GM12878 (cell line): Measurements from ENCODE around the gene ELFN2.

Experiments used
- CEBPB ChIP-seq, 2 experiments: fragments of 150-350 bp in 1 of 2; IDR thresholded peaks; 2 replicates each; pipeline ENCODE4 v1.6.1; 2012 to 2014; ENCODE audit warnings: low read depth in 2 of 2, low read length in 2 of 2, borderline replicate concordance in 1 of 2, inconsistent platforms in 1 of 2
- CTCF ChIP-seq, 3 experiments: IDR thresholded peaks in 2 of 3; conservative IDR thresholded peaks in 1 of 3; 2 replicates each; pipeline ENCODE4 v1.5.1; 2011; ENCODE audit warnings: low read depth in 3 of 3, low read length in 3 of 3, mild to moderate bottlenecking in 3 of 3, control low read depth in 2 of 3, moderate library complexity in 2 of 3, inconsistent platforms in 1 of 3, mixed read lengths in 1 of 3; ENCODE audit not compliant: control insufficient read depth in 2 of 3, insufficient read depth in 1 of 3; ENCODE audit errors: extremely low read depth in 1 of 3
- FOXM1 ChIP-seq: IDR thresholded peaks from 2 replicates; pipeline ENCODE4 v1.6.1; 2012; ENCODE audit warnings: low read depth, mild to moderate bottlenecking, inconsistent platforms, low read length, moderate library complexity
- JUNB ChIP-seq: IDR thresholded peaks from 2 replicates; pipeline ENCODE4 v1.6.1; 2016; ENCODE audit warnings: antibody characterized with exemption, mild to moderate bottlenecking
- NKRF ChIP-seq: fragments of 450-650 bp; conservative IDR thresholded peaks from 2 replicates; pipeline ENCODE4 v1.6.1; 2017; ENCODE audit warnings: mild to moderate bottlenecking, moderate library complexity

- no peak for TF ChIP-seq CTCF (IDR thresholded peaks at IDR 0.05 in 2 of 3, conservative IDR thresholded peaks at IDR 0.05 in 1 of 3; ENCODE audit: control insufficient read depth in 2 of 3, extremely low read depth in 1 of 3, insufficient read depth in 1 of 3, low read depth in 3 of 3, low read length in 3 of 3)
- no peak for TF ChIP-seq FOXM1
- no peak for TF ChIP-seq CEBPB (IDR thresholded peaks at IDR 0.05; ENCODE audit: borderline replicate concordance in 1 of 2, low read depth in 2 of 2, low read length in 2 of 2)
- no peak for TF ChIP-seq NKRF
- TF ChIP-seq JUNB: no peak
These were observed 70.4 kb downstream of the ELFN2 start for GRCh38 chr22:37356922-37357321.
